ENCODE measurements around the gene USP17L15.
"Not testable (repeated sequence)": the region's sequence is repeated elsewhere in the genome, so short reads cannot be mapped to it uniquely, and the experiment has no call there.

- not testable (repeated sequence) for TF ChIP-seq TAF1 (IDR thresholded peaks at IDR 0.05; ENCODE audit: borderline replicate concordance, insufficient read depth, low read length); SIN3A (IDR thresholded peaks at IDR 0.05; ENCODE audit: borderline replicate concordance, insufficient read depth, low read length); FOXP2 (optimal IDR thresholded peaks at IDR 0.05; ENCODE audit: borderline replicate concordance, extremely low read depth, extremely low read length, insufficient read depth); REST (IDR thresholded peaks at IDR 0.05; ENCODE audit: insufficient read depth in 1 of 2, low read depth in 2 of 2, low read length in 2 of 2); POLR2AphosphoS5 (IDR thresholded peaks at IDR 0.05; ENCODE audit: low read depth, low read length)
These were observed 19.1 kb upstream of the USP17L15 start, which contains the start of gene USP17L11 for GRCh38 chr4:9215105-9215504.

All from PFSK-1 (cell line).